Activated T-cell treated with anti-CD3 and anti-CD28 coated beads, Interleukin-2, amount 50 U/mL, for 4 hours (primary cell): ENCODE data around the gene MFSD6. TPM values are rescaled to one million over a fixed set of nuclear protein-coding genes. Genes with fewer than 3 reads are reported as not detected.
"Not testable (repeated sequence)": the region's sequence is repeated elsewhere in the genome, so short reads cannot be mapped to it uniquely, and the experiment has no call there.

Source experiments
- ATAC-seq, 2 donors: fragments of 200-7000 bp; cut with Tn5 transposase; one replicate each; pipeline ENCODE4 v1.10.0; 2021
- DNase-seq: peaks from one replicate; pipeline ENCODE4 v3.0.0-alpha.2; 2020
- H3K27me3 Mint-ChIP-seq: one replicate; pipeline ENCODE4 v1.8.0; 2021; ENCODE audit warnings: low read depth, mixed read lengths
- H3K36me3 Mint-ChIP-seq: one replicate; pipeline ENCODE4 v1.8.0; 2022; ENCODE audit warnings: mixed read lengths; ENCODE audit not compliant: insufficient read depth
- H3K4me1 Mint-ChIP-seq: one replicate; pipeline ENCODE4 v1.8.0; 2021; ENCODE audit warnings: low read depth, mixed read lengths
- H3K4me3 Mint-ChIP-seq: one replicate; pipeline ENCODE4 v1.8.0; 2021; ENCODE audit warnings: mild to moderate bottlenecking, moderate library complexity, mixed read lengths
- H3K9me3 Mint-ChIP-seq: one replicate; pipeline ENCODE4 v1.8.0; 2021; ENCODE audit warnings: mixed read lengths
- total RNA-seq, 3 donors: library from RNA; stranded (reverse); gene quantifications; one replicate each; pipeline ENCODE4 v1.2.1, GENCODE V29; 2021

Gene MFSD6
- total RNA-seq, 3 donors from 2014 or later, result 38.2 to 42.1 (median 41.0) TPM

- Mint-ChIP-seq H3K36me3 (peaks cover 17% of the 10 kb centered on the region), H3K4me1 (peaks cover 73% of the 10 kb centered on the region), H3K27me3 (no peaks in the 10 kb centered on the region), H3K4me3 (peak overlapping the region; percentile 5), H3K9me3 (no peaks in the 10 kb centered on the region)
- DNase-seq, result no peak
- no peak for ATAC-seq
Measured at GRCh38 chr2:190413421-190413820, 5.3 kb downstream of the MFSD6 start.

DNA sequence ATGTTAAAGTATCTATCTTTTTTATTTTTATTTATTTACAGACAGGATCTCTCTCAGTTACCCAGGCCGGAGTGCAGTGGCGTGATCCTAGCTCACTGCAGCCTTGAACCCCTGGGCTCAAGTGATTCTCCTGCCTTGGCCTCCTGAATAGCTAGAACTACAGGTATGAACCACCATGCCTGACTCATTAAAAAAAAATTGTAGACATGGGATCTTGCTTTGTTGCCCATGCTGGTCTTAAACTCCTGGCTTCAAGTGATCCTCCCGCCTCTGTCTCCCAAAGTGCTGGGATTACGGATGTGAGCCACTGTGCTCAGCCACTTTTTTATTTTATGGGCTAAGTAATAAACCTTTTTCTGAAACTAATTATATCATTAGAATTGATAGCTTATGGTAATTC, 7.1 kb downstream of the MFSD6 start:
- DNase-seq (no peak), ATAC-seq (no peak)
- H3K27me3 Mint-ChIP-seq, result no peaks in the 10 kb centered on the region
- H3K36me3 Mint-ChIP-seq, result peaks cover 25% of the 10 kb centered on the region
- peaks cover 63% of the 10 kb centered on the region for H3K4me1 Mint-ChIP-seq
- H3K9me3 Mint-ChIP-seq, result no peaks in the 10 kb centered on the region
- no peak overlapping the region for H3K4me3 Mint-ChIP-seq

- H3K9me3 Mint-ChIP-seq, result no peaks in the 10 kb centered on the region
- DNase-seq, result no peak
- no peak for ATAC-seq
Measured at GRCh38 chr2:190415794-190416775, 7.9 kb downstream of the MFSD6 start.

DNA sequence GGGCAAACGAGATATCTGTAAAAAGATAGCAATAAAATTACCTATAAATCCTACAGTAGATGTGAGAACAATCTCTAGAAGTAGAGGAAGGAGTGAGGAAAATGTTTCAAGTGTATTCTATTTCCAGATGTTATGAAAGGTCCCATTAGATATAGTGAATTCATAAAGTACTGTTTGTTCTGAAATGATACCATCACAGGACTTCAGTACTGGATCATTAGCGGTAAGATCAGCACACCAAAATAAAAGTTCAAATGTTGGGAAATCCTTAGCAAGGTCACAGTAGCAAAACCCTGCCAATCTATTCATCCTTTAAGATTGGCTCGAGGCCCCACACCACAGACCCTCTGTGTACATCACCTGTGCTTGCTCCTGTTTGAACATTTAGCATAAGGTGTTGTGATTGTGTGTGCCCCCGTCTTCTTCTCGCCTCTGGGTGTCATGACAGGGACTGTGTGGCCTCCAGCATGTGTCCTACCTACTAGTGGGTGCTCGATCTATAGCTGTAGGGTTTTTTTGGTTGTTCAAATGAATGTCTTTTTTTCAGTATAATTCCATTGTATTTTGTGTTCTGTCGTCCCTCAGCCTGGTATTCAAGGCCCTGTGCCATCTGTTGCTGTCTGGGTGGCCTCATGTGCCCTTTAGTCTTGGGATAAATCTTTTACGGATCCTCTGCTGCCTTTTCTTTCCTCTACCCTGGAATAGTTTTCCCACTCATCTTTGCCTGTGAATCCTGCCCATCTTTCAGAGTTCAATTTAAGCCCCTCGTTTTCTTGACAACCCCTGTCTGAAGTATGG, 9.1 kb downstream of the MFSD6 start:
- ATAC-seq (no peak), DNase-seq (no peak)
- Mint-ChIP-seq H3K36me3 (peaks cover 29% of the 10 kb centered on the region), H3K9me3 (no peaks in the 10 kb centered on the region), H3K4me1 (peaks cover 64% of the 10 kb centered on the region), H3K4me3 (no peak overlapping the region), H3K27me3 (no peaks in the 10 kb centered on the region)

More at GRCh38 chr2:190415794-190416775, 7.9 kb downstream of the MFSD6 start:
- H3K4me3 Mint-ChIP-seq, result peak overlapping the region; percentile 51
- H3K4me1 Mint-ChIP-seq, result peaks cover 64% of the 10 kb centered on the region
- no peaks in the 10 kb centered on the region for H3K27me3 Mint-ChIP-seq
- peaks cover 28% of the 10 kb centered on the region for H3K36me3 Mint-ChIP-seq

GRCh38 chr2:190418727-190419126, 10.6 kb downstream of the MFSD6 start:
- H3K9me3 Mint-ChIP-seq, result no peaks in the 10 kb centered on the region
- DNase-seq, result no peak
- peaks cover 24% of the 10 kb centered on the region for H3K36me3 Mint-ChIP-seq
- H3K4me3 Mint-ChIP-seq, result no peak overlapping the region
- H3K4me1 Mint-ChIP-seq, result peaks cover 61% of the 10 kb centered on the region
- no peaks in the 10 kb centered on the region for H3K27me3 Mint-ChIP-seq
- no peak for ATAC-seq

DNA sequence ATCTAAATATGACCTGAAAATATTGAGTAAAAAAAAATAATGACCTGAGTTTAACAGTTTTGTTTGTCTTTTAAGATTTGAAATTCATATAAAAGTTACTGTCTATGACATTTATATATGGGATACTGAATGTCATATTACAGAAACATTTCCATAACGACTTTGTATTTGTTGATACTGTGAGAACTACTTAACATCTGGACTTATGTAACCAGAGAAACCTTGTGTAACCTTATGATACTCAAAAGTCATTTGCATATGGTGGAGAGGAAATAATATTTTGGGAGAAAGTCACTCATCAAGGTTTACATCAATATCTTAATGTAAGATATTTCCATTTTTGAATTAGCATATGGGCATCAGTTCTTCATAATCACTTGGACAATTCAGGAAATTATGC, 12.6 kb downstream of the MFSD6 start:
- Mint-ChIP-seq H3K9me3 (no peaks in the 10 kb centered on the region), H3K27me3 (no peaks in the 10 kb centered on the region), H3K4me3 (no peak overlapping the region), H3K36me3 (peaks cover 28% of the 10 kb centered on the region), H3K4me1 (peaks cover 67% of the 10 kb centered on the region)
- no peak for DNase-seq
- ATAC-seq, result no peak

GRCh38 chr2:190425221-190425866, 17.2 kb downstream of the MFSD6 start:
- ATAC-seq, result no peak

DNA sequence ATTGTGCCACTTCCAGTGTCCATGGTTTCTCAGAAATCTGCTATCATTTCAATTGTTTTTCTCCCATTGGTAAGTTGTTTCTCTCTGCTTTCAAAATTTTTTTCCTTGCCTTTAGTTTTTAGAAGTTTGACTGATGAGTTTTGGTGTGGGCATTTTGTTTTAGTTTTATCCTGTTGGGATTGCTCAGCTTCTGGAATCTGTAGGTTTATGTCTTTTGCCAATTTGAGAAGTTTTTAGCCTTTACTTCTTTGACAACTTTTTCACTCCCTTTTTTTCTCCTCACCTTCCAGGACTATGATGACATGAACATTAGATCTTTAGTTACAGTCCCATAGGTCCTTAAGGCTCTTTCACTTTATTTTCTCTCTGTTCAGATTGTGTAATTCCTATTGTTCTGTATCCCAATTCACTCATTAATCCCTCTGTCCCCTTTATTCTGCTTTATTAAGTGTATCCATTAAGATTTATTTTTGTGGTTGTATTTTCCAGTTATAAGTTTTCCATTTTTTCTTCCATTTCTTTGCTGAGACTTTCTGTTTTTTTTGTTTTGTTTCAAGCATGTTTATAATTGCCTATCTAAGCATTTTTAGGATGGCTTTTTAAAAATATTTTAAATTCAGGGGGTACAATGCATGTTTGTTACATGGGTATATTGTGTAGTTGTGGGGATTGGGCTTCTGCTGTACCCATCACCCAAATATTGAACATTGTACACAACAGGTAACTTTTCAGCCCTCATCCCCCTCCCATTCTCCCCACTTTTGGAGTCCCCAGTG, 17.9 kb downstream of the MFSD6 start:
- H3K4me3 Mint-ChIP-seq, result no peak overlapping the region
- ATAC-seq, result no peak
- H3K27me3 Mint-ChIP-seq, result no peaks in the 10 kb centered on the region
- H3K36me3 Mint-ChIP-seq, result peaks cover 23% of the 10 kb centered on the region
- peaks cover 56% of the 10 kb centered on the region for H3K4me1 Mint-ChIP-seq
- DNase-seq, result no peak
- H3K9me3 Mint-ChIP-seq, result no peaks in the 10 kb centered on the region

More at GRCh38 chr2:190425221-190425866, 17.2 kb downstream of the MFSD6 start:
- no peaks in the 10 kb centered on the region for H3K27me3 Mint-ChIP-seq
- H3K9me3 Mint-ChIP-seq, result no peaks in the 10 kb centered on the region
- H3K36me3 Mint-ChIP-seq, result peaks cover 27% of the 10 kb centered on the region
- DNase-seq, result no peak
- H3K4me1 Mint-ChIP-seq, result peaks cover 62% of the 10 kb centered on the region
- no peak overlapping the region for H3K4me3 Mint-ChIP-seq

- ATAC-seq, result not testable (repeated sequence)
- peaks cover 30% of the 10 kb centered on the region for H3K36me3 Mint-ChIP-seq
Measured at GRCh38 chr2:190430866-190431265, 22.7 kb downstream of the MFSD6 start.

GRCh38 chr2:190431907-190432306, 23.8 kb downstream of the MFSD6 start:
- H3K4me1 Mint-ChIP-seq, result peaks cover 60% of the 10 kb centered on the region
- ATAC-seq, result peak; percentile 25 to 37
- no peaks in the 10 kb centered on the region for H3K27me3 Mint-ChIP-seq
- H3K9me3 Mint-ChIP-seq, result no peaks in the 10 kb centered on the region
- peaks cover 32% of the 10 kb centered on the region for H3K36me3 Mint-ChIP-seq
- no peak for DNase-seq
- H3K4me3 Mint-ChIP-seq, result no peak overlapping the region

More at GRCh38 chr2:190430866-190431265, 22.7 kb downstream of the MFSD6 start:
- peaks cover 61% of the 10 kb centered on the region for H3K4me1 Mint-ChIP-seq
- H3K27me3 Mint-ChIP-seq, H3K4me3 Mint-ChIP-seq, H3K9me3 Mint-ChIP-seq, DNase-seq: not testable (repeated sequence)

DNA sequence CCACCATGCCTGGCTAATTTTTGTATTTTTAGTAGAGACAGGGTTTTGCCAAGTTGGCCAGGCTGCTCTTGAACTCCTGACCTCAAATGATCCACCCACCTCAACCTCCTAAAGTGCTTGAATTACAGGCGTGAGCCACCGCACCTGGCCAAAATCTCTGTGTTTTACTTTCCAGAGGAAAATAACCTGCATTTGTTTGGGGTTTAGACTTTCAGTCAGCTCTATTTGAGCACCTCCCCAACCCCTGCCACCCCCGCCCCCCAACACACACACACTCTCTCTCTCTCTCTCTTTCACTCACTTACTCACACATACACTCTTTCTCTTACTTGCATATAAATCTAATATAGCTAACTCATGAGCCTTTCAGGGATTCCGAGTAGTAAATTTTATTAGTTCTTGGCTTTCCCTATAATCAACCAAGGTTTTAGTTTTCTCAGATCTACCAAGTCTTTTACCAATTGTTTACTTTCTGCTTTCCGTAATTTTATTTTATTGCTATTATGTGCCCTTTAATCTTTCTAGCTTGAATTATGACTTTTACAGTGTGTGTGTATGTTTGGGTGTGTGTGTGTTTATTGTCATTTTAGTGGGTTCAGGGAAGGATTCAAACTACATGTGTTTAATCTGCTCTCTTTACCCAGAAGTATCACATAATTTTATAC, 24.5 kb downstream of the MFSD6 start:
- Mint-ChIP-seq H3K4me3 (no peak overlapping the region), H3K9me3 (no peaks in the 10 kb centered on the region), H3K4me1 (peaks cover 59% of the 10 kb centered on the region), H3K27me3 (no peaks in the 10 kb centered on the region), H3K36me3 (peaks cover 34% of the 10 kb centered on the region)
- DNase-seq (no peak), ATAC-seq (no peak)

DNA sequence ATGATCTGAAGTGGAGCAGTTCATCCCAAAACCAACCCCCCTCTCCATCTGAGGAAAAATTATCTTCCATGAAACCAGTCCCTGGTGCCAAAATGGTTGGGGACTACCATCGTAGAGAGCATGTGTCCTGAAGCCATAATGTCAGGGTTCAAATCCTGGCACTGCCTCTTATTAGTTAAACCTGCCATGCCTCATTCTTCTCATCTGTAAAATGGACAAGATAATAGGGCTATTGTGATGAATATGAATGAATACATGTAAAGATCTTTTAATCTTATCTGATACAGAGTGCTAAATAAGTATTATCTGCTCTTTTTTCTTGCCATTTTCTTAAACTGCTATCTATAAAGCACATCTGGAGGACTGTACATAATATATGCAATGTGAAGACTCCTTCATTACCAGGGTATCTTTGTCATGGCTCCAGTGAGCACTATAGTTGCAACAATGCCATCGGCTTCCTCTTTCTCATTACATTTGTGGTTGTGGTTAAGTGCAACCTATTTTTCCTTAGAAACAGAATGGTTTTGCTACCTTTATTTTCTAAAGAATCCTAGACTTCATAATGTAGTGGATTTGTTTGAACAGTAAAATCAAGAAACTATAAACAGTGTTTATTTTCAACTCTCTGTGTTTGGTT, 27.0 kb downstream of the MFSD6 start:
- H3K36me3 Mint-ChIP-seq, result peaks cover 40% of the 10 kb centered on the region
- DNase-seq (no peak), ATAC-seq (peak in 1 of 2 donors; percentile 30)
- H3K27me3 Mint-ChIP-seq, result no peaks in the 10 kb centered on the region
- H3K4me3 Mint-ChIP-seq, result no peak overlapping the region
- peaks cover 67% of the 10 kb centered on the region for H3K4me1 Mint-ChIP-seq
- no peaks in the 10 kb centered on the region for H3K9me3 Mint-ChIP-seq

DNA sequence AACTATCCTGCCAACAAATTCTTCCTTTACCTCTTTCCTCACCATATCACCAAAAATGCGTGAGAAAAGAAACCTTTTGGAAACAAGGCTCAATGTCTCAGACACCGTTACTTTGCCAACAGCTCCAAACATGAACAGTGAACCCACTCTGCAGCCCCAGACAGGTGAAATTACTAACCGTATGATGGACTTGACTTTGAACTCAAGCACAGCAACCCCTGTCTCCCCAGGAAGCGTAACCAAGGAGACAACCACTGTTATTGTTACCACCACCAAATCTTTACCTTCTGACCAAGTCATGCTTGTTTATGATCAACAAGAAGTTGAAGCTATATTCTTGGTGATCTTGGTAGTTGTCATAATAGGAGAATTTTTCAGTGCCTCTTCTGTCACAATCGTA, 28.4 kb downstream of the MFSD6 start:
- DNase-seq (no peak), ATAC-seq (no peak)
- H3K9me3 Mint-ChIP-seq, result no peaks in the 10 kb centered on the region
- H3K4me3 Mint-ChIP-seq, result no peak overlapping the region
- H3K27me3 Mint-ChIP-seq, result no peaks in the 10 kb centered on the region
- H3K4me1 Mint-ChIP-seq, result peaks cover 78% of the 10 kb centered on the region
- peaks cover 43% of the 10 kb centered on the region for H3K36me3 Mint-ChIP-seq
